Measurements from ENCODE around the gene SMAD2.

Gene SMAD2

DNA sequence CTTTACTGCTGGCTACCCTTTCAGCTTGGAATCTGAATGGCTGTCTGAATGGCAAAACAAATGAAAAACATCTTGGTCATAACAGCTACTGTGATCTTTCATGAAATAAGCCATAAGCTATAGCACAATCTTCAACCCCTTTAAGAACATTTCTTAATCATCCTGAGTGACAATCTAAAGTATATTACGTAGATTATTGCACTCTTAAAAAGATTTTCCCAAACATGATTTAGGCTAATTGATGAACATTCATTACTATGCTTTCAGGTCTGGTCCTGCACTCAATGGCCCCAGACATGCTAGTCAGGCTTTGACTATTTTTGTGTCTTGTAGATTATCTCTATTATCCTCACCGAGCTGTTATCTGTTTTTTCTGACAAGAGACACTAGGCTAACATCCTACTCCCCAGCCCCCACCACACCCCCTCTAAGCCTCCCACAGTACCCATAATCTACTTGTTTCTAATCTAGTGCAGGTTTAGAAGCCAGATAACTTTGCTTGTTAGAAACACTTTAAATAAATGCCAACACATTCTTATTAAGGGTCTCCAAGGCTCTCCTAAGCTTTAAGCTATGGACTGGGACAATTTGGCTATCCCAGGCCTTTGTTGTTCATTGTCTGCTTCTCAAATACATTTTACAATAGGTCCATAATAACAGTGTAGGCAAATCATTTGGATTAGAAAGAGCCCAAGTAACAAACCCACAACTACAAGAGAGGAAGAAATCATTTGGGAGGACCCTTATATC, 4.2 kb downstream of the SMAD2 start:
- Histone ChIP-seq H3K27me3 (ENCODE audit: insufficient read depth, low read length) (no peaks in the 10 kb centered on the region), H3K9me2 (ENCODE audit: low read depth, low read length) (no peaks in the 10 kb centered on the region), H3K9ac (ENCODE audit: low read length) (no peak overlapping the region), H3K4me3 (ENCODE audit: low read depth, low read length, poor library complexity, severe bottlenecking) (no peak overlapping the region), H3K4me1 (ENCODE audit: insufficient read depth, low read length, severe bottlenecking) (peaks cover 43% of the 10 kb centered on the region), H3K27ac (ENCODE audit: low read depth, low read length, poor library complexity, severe bottlenecking) (peak overlapping the region; percentile 3), H3K4me2 (ENCODE audit: low read length) (peak overlapping the region; percentile 22; the same call in 1 of the 2 replicates), H4K20me1 (ENCODE audit: insufficient read depth, low read length) (peaks cover 2% of the 10 kb centered on the region; the same call in 1 of the 2 replicates), H2AFZ (ENCODE audit: low read length) (no peak overlapping the region), H3F3A (ENCODE audit: insufficient read depth, low read length) (no peaks in the 10 kb centered on the region), H3K79me2 (ENCODE audit: insufficient read depth, low read length) (peaks cover 88% of the 10 kb centered on the region), H3K36me3 (ENCODE audit: insufficient read depth, low read length) (no peaks in the 10 kb centered on the region), H3K9me3 (ENCODE audit: low read length) (no peaks in the 10 kb centered on the region)
- no peak for TF ChIP-seq EZH2 (IDR thresholded peaks at IDR 0.05; ENCODE audit: borderline replicate concordance, low read length)
- TF ChIP-seq, protein P1, sequence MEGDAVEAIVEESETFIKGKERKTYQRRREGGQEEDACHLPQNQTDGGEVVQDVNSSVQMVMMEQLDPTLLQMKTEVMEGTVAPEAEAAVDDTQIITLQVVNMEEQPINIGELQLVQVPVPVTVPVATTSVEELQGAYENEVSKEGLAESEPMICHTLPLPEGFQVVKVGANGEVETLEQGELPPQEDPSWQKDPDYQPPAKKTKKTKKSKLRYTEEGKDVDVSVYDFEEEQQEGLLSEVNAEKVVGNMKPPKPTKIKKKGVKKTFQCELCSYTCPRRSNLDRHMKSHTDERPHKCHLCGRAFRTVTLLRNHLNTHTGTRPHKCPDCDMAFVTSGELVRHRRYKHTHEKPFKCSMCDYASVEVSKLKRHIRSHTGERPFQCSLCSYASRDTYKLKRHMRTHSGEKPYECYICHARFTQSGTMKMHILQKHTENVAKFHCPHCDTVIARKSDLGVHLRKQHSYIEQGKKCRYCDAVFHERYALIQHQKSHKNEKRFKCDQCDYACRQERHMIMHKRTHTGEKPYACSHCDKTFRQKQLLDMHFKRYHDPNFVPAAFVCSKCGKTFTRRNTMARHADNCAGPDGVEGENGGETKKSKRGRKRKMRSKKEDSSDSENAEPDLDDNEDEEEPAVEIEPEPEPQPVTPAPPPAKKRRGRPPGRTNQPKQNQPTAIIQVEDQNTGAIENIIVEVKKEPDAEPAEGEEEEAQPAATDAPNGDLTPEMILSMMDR (IDR thresholded peaks at IDR 0.05; ENCODE audit: low read length): no peak

DNA sequence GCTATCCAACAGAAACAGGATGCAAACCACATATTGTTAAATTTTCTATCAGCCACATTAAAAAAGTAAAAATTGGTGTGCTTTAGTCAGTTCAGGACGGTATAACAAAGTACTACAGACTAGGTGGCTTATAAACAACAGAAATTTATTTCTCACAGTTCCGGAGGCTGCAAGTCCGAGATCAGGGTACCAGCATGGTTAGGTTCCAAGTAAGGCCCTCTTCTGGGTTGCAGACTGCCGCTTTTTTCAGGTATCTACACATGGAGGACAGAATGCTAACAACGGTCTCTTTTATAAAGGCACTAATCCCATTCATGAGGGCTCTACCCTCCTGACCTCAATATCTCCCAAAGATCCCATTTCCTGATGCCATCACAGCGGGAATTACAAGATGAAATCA, 10.5 kb downstream of the SMAD2 start:
- Histone ChIP-seq H3K9ac (ENCODE audit: low read length) (no peak overlapping the region), H3F3A (ENCODE audit: insufficient read depth, low read length) (no peaks in the 10 kb centered on the region), H3K27me3 (ENCODE audit: insufficient read depth, low read length) (no peaks in the 10 kb centered on the region), H3K9me3 (ENCODE audit: low read length) (no peaks in the 10 kb centered on the region), H3K9me2 (ENCODE audit: low read depth, low read length) (no peaks in the 10 kb centered on the region), H2AFZ (ENCODE audit: low read length) (no peak overlapping the region), H3K4me3 (ENCODE audit: low read depth, low read length, poor library complexity, severe bottlenecking) (no peak overlapping the region), H3K4me2 (ENCODE audit: low read length) (no peak overlapping the region), H3K27ac (ENCODE audit: low read depth, low read length, poor library complexity, severe bottlenecking) (no peak overlapping the region), H3K36me3 (ENCODE audit: insufficient read depth, low read length) (no peaks in the 10 kb centered on the region), H3K4me1 (ENCODE audit: insufficient read depth, low read length, severe bottlenecking) (peaks cover 30% of the 10 kb centered on the region), H3K79me2 (ENCODE audit: insufficient read depth, low read length) (peaks cover 99% of the 10 kb centered on the region), H4K20me1 (ENCODE audit: insufficient read depth, low read length) (peaks cover 2% of the 10 kb centered on the region; the same call in 1 of the 2 replicates)
- TF ChIP-seq EZH2 (IDR thresholded peaks at IDR 0.05; ENCODE audit: borderline replicate concordance, low read length): no peak

DNA sequence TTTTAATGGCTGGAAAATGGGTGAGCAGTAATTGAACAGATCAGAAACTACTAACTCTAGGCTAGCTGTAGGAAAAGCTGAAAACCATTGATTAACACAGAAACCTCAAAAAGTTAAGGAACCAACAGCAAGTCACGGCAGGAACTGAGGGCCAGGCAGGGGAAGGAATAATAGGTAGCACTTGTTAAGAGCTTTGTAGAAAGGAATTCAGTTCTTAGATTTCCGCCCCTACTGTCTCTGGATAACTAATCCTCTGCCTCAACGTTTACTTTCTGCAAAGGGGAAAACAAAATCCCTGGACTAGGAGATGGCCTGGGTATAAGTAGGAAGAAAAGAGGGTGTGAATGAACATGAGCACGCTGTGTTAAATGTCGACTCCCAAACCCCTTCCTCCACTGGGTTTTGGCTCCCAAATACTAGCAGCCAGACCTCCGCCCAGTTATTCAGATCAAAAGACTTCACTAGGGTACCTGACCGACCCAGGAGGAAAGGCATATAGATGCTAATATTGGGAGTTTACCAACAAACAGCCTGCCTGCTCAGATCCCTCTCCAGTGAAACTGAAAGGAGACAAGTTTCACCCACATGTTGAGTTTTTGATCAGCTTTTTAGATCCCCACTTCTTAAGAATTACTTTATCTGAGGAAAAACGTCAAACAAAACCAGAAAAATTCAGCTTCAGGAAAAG, 12.4 kb downstream of the SMAD2 start:
- Histone ChIP-seq H3K9ac (ENCODE audit: low read length) (no peak overlapping the region), H3K4me2 (ENCODE audit: low read length) (no peak overlapping the region), H3F3A (ENCODE audit: insufficient read depth, low read length) (no peaks in the 10 kb centered on the region), H3K4me1 (ENCODE audit: insufficient read depth, low read length, severe bottlenecking) (peaks cover 29% of the 10 kb centered on the region), H3K27ac (ENCODE audit: low read depth, low read length, poor library complexity, severe bottlenecking) (no peak overlapping the region), H3K27me3 (ENCODE audit: insufficient read depth, low read length) (no peaks in the 10 kb centered on the region), H3K9me3 (ENCODE audit: low read length) (no peaks in the 10 kb centered on the region), H3K36me3 (ENCODE audit: insufficient read depth, low read length) (no peaks in the 10 kb centered on the region), H2AFZ (ENCODE audit: low read length) (no peak overlapping the region), H3K9me2 (ENCODE audit: low read depth, low read length) (no peaks in the 10 kb centered on the region), H3K79me2 (ENCODE audit: insufficient read depth, low read length) (peaks cover 99% of the 10 kb centered on the region), H3K4me3 (ENCODE audit: low read depth, low read length, poor library complexity, severe bottlenecking) (no peak overlapping the region), H4K20me1 (ENCODE audit: insufficient read depth, low read length) (peaks cover 2% of the 10 kb centered on the region; the same call in 1 of the 2 replicates)
- TF ChIP-seq EZH2 (IDR thresholded peaks at IDR 0.05; ENCODE audit: borderline replicate concordance, low read length): no peak
- TF ChIP-seq, protein P1 (IDR thresholded peaks at IDR 0.05; ENCODE audit: low read length): no peak
